CMK (cell line): Measurements from ENCODE around the gene SPCS1.
A peak's percentile ranks its signal among the peaks of the same experiment; 100 is the strongest.
"Not testable (repeated sequence)": the region's sequence is repeated elsewhere in the genome, so short reads cannot be mapped to it uniquely, and the experiment has no call there.

Experiments
- DNase-seq: peaks from one replicate; pipeline ENCODE4 v3.0.0-alpha.2; 2010; ENCODE audit warnings: low read depth

SPCS1 gene

GRCh38 chr3:52695798-52696671 lies 9.9 kb upstream of the SPCS1 start:
- no peak for DNase-seq

GRCh38 chr3:52696830-52697631 lies 8.9 kb upstream of the SPCS1 start:
- DNase-seq = no peak

- no peak for DNase-seq
Observed at GRCh38 chr3:52697632-52697965, 8.3 kb upstream of the SPCS1 start.

GRCh38 chr3:52703341-52703740 lies 2.6 kb upstream of the SPCS1 start:
- no peak for DNase-seq

- no peak for DNase-seq
Observed at GRCh38 chr3:52704611-52705437, 1.1 kb upstream of the SPCS1 start.

- no peak for DNase-seq
Observed at GRCh38 chr3:52705438-52705687, 543 bp upstream of the SPCS1 start.

- no peak for DNase-seq
Observed at GRCh38 chr3:52707585-52707984, 1.7 kb downstream of the SPCS1 start.

- DNase-seq = no peak
Observed at GRCh38 chr3:52710512-52710911, 4.6 kb downstream of the SPCS1 start.

- DNase-seq = no peak
Observed at GRCh38 chr3:52712291-52713212, 6.6 kb downstream of the SPCS1 start.

- DNase-seq = no peak
Observed at GRCh38 chr3:52714335-52715302, 8.7 kb downstream of the SPCS1 start.

- DNase-seq = no peak
Observed at GRCh38 chr3:52715714-52716305, 9.9 kb downstream of the SPCS1 start.

GRCh38 chr3:52719618-52720017 lies 13.7 kb downstream of the SPCS1 start:
- no peak for DNase-seq

- DNase-seq = peak; percentile 29
Observed at GRCh38 chr3:52721002-52721729, 15.3 kb downstream of the SPCS1 start.

GRCh38 chr3:52721730-52722008 lies 15.8 kb downstream of the SPCS1 start:
- DNase-seq = no peak

- DNase-seq = no peak
Observed at GRCh38 chr3:52722491-52722890, 16.6 kb downstream of the SPCS1 start.

- DNase-seq = no peak
Observed at GRCh38 chr3:52723935-52724334, 18.0 kb downstream of the SPCS1 start.

GRCh38 chr3:52724511-52724910 lies 18.6 kb downstream of the SPCS1 start:
- DNase-seq = no peak

- not testable (repeated sequence) for DNase-seq
Observed at GRCh38 chr3:52728753-52729152, 22.8 kb downstream of the SPCS1 start.

- no peak for DNase-seq
Observed at GRCh38 chr3:52730681-52731080, 24.8 kb downstream of the SPCS1 start.

- DNase-seq = no peak
Observed at GRCh38 chr3:52731590-52731989, 25.7 kb downstream of the SPCS1 start.
